Liver (tissue), 9 donors: ENCODE results near the gene AK5. TPM values are rescaled to one million over a fixed set of nuclear protein-coding genes. Genes with fewer than 3 reads are reported as not detected.

Experiments
- DNase-seq: peaks from one replicate; pipeline ENCODE4 v3.0.0-alpha.2; 2017; ENCODE audit warnings: low spot score
- H3K27ac ChIP-seq, 2 donors: one replicate each; pipeline ENCODE4 v1.7.0; 2013; ENCODE audit warnings: inconsistent platforms in 2 of 2, low read length in 2 of 2, control low read depth in 1 of 2, low read depth in 1 of 2, mild to moderate bottlenecking in 1 of 2
- H3K27me3 ChIP-seq, 4 donors: one replicate each; pipeline versions ENCODE4 v1.6.1 to v1.7.0; 2013; ENCODE audit warnings: low read length in 3 of 4, inconsistent platforms in 1 of 4, mild to moderate bottlenecking in 1 of 4, moderate library complexity in 1 of 4; ENCODE audit not compliant: control insufficient read depth in 4 of 4, insufficient read depth in 4 of 4
- H3K36me3 ChIP-seq, 4 donors: one replicate each; pipeline versions ENCODE4 v1.6.1 to v1.7.0; 2013; ENCODE audit warnings: low read length in 3 of 4, mild to moderate bottlenecking in 3 of 4, low read depth in 1 of 4, moderate library complexity in 1 of 4; ENCODE audit not compliant: control insufficient read depth in 4 of 4, insufficient read depth in 3 of 4
- H3K4me1 ChIP-seq, 4 donors: one replicate each; pipeline versions ENCODE4 v1.6.1 to v1.7.0; 2013; ENCODE audit warnings: low read length in 3 of 4, mild to moderate bottlenecking in 3 of 4, moderate library complexity in 1 of 4; ENCODE audit not compliant: control insufficient read depth in 4 of 4, insufficient read depth in 4 of 4
- H3K4me3 ChIP-seq, 3 donors: one replicate each; pipeline versions ENCODE4 v1.6.1 to v1.7.0; 2013; ENCODE audit warnings: low read length in 3 of 3, control low read depth in 1 of 3, low read depth in 1 of 3, mild to moderate bottlenecking in 1 of 3
- H3K9ac ChIP-seq, 2 donors: one replicate each; pipeline ENCODE4 v1.7.0; 2013; ENCODE audit warnings: low read length in 2 of 2, mild to moderate bottlenecking in 2 of 2, moderate library complexity in 2 of 2, control low read depth in 1 of 2, low read depth in 1 of 2
- H3K9me3 ChIP-seq, 4 donors: one replicate each; pipeline versions ENCODE4 v1.6.1 to v1.7.0; 2013; ENCODE audit warnings: low read length in 3 of 4; ENCODE audit not compliant: control insufficient read depth in 4 of 4
- CTCF ChIP-seq: fragments of 150-350 bp; IDR thresholded peaks from 2 replicates; pipeline ENCODE4 v1.5.1; 2017; ENCODE audit warnings: improper control_type of control experiment, low read depth, low read length; ENCODE audit not compliant: missing input control
- EGR1 ChIP-seq, 2 donors: IDR thresholded peaks; 2 replicates each; pipeline ENCODE4 v1.6.1; 2016 to 2018; ENCODE audit warnings: antibody characterized with exemption in 2 of 2, low read depth in 2 of 2
- FOXA1 ChIP-seq: IDR thresholded peaks from 2 replicates; pipeline ENCODE4 v1.6.1; 2016; ENCODE audit warnings: antibody characterized with exemption
- FOXA2 ChIP-seq: IDR thresholded peaks from 2 replicates; pipeline ENCODE4 v1.6.1; 2016; ENCODE audit warnings: antibody characterized with exemption
- HNF4A ChIP-seq, 2 donors: conservative IDR thresholded peaks; 2 replicates each; pipeline ENCODE4 v1.6.1; 2016; ENCODE audit warnings: antibody characterized with exemption in 2 of 2, mild to moderate bottlenecking in 2 of 2
- JUND ChIP-seq, 2 donors: IDR thresholded peaks; 2 replicates each; pipeline ENCODE4 v1.6.1; 2016; ENCODE audit warnings: antibody characterized with exemption in 2 of 2
- NR2F2 ChIP-seq: IDR thresholded peaks from 2 replicates; pipeline ENCODE4 v1.6.1; 2016; ENCODE audit warnings: antibody characterized with exemption
- RAD21 ChIP-seq, 2 donors: IDR thresholded peaks; 2 replicates each; pipeline ENCODE4 v1.6.1; 2016; ENCODE audit warnings: antibody characterized with exemption in 2 of 2, mild to moderate bottlenecking in 2 of 2
- RXRA ChIP-seq, 2 donors: IDR thresholded peaks; 2 replicates each; pipeline ENCODE4 v1.6.1; 2017 to 2018; ENCODE audit warnings: antibody characterized with exemption in 2 of 2, mild to moderate bottlenecking in 1 of 2
- SP1 ChIP-seq: IDR thresholded peaks from 2 replicates; pipeline ENCODE4 v1.6.1; 2018; ENCODE audit warnings: antibody characterized with exemption, mild to moderate bottlenecking
- YY1 ChIP-seq: IDR thresholded peaks from 2 replicates; pipeline ENCODE4 v1.6.1; 2016; ENCODE audit warnings: antibody characterized with exemption, mild to moderate bottlenecking
- ZBTB33 ChIP-seq: IDR thresholded peaks from 2 replicates; pipeline ENCODE4 v1.6.1; 2016; ENCODE audit warnings: antibody characterized with exemption
- WGBS: extraction: QIAGEN DNeasy Blood & Tissue Kit; methylation state at CpG from one replicate; pipeline ENCODE4 v1.1.7; 2013; 5-methylcytosine and 5-hydroxymethylcytosine counted together
- polyA plus RNA-seq, 2 donors: library from polyadenylated mRNA; stranded (reverse) in 1 of 2; unstranded in 1 of 2; fragments of 200-250 nt in 1 of 2; fragments of >200 nt in 1 of 2; fragmentation: Nextera tagmentation in 1 of 2; extraction: Ambion mirVana in 1 of 2; gene quantifications; one replicate each; pipeline versions ENCODE4 v1.2.1 to v1.2.3, GENCODE V29; 2013 to 2015
- total RNA-seq, 2 donors: library from RNA; depleted of rRNA; stranded (reverse); fragments of >200 nt; gene quantifications; one replicate each; pipeline ENCODE4 v1.2.3, GENCODE V29; 2014
- TF ChIP-seq, protein P1 (sequence below): IDR thresholded peaks from 2 replicates; pipeline ENCODE4 v1.6.1; 2016; ENCODE audit warnings: antibody characterized with exemption
- TF ChIP-seq, protein P2 (sequence below): IDR thresholded peaks from 2 replicates; pipeline ENCODE4 v1.6.1; 2016; ENCODE audit warnings: antibody characterized with exemption
- donor health status: healthy.
- donor health status: healthy.
- donor health status: healthy.
- donor health status: healthy.
- donor health status: healthy.

The AK5 gene
- total and polyA plus RNA-seq, 4 donors: 0.12 to 0.33 (median 0.23) TPM

DNA sequence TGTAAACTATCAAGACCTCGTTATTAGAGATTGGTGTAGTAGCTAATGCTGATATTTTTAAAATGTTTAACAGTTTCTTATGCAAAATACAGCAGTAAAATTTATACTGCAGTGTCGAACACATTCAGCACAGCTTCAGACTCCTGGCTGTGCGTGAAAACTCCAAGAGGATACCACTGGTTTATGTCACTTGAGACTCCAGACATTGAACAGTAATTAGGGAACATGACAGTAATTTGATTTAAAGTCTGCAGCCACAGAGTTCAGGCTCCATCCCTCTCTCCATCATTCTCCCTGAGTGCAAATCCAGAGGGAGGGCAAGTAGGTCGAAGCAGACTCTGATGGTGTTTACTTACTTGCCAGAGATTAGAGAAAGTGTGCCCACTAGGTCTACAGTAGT is 94.2 kb downstream of the AK5 start:
- no peaks in the 10 kb centered on the region for H3K4me1 ChIP-seq
- TF ChIP-seq HNF4A (conservative IDR thresholded peaks at IDR 0.05) (no peak), CTCF (no peak), YY1 (no peak), RAD21 (IDR thresholded peaks at IDR 0.05) (no peak), ZBTB33 (no peak), NR2F2 (no peak), EGR1 (IDR thresholded peaks at IDR 0.05; ENCODE audit: low read depth in 2 of 2) (no peak), JUND (IDR thresholded peaks at IDR 0.05) (no peak), FOXA1 (no peak), FOXA2 (no peak)
- TF ChIP-seq, protein P1, sequence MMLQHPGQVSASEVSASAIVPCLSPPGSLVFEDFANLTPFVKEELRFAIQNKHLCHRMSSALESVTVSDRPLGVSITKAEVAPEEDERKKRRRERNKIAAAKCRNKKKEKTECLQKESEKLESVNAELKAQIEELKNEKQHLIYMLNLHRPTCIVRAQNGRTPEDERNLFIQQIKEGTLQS: no peak
- 62% methylated on average over 4 of the region's 4 CpGs for WGBS
- no peak overlapping the region for H3K9ac ChIP-seq
- no peak overlapping the region for H3K27ac ChIP-seq
- no peak overlapping the region for H3K4me3 ChIP-seq
- H3K9me3 ChIP-seq: no peaks in the 10 kb centered on the region
- H3K27me3 ChIP-seq: peaks cover 0 to 3% (median 0%) of the 10 kb centered on the region in 4 donors
- DNase-seq: no peak
- no peaks in the 10 kb centered on the region for H3K36me3 ChIP-seq

GRCh38 chr1:77378723-77379535 is 97.1 kb downstream of the AK5 start:
- 55% methylated on average over 6 of the region's 6 CpGs for WGBS
- Histone ChIP-seq H3K4me3 (no peak overlapping the region), H3K27ac (no peak overlapping the region), H3K9ac (no peak overlapping the region), H3K4me1 (no peaks in the 10 kb centered on the region), H3K27me3 (no peaks in the 10 kb centered on the region), H3K36me3 (no peaks in the 10 kb centered on the region), H3K9me3 (no peaks in the 10 kb centered on the region)
- TF ChIP-seq EGR1 (IDR thresholded peaks at IDR 0.05; ENCODE audit: low read depth in 2 of 2): no peak
- no peak for TF ChIP-seq ZBTB33
- TF ChIP-seq, protein P2, sequence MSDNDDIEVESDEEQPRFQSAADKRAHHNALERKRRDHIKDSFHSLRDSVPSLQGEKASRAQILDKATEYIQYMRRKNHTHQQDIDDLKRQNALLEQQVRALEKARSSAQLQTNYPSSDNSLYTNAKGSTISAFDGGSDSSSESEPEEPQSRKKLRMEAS: no peak
- no peak for TF ChIP-seq HNF4A (conservative IDR thresholded peaks at IDR 0.05)
- TF ChIP-seq, protein P1: no peak
- no peak for TF ChIP-seq FOXA2
- TF ChIP-seq RXRA (IDR thresholded peaks at IDR 0.05): no peak
- no peak for TF ChIP-seq RAD21 (IDR thresholded peaks at IDR 0.05)
- TF ChIP-seq SP1: no peak
- no peak for TF ChIP-seq NR2F2
- TF ChIP-seq YY1: no peak
- no peak for DNase-seq
